B cell (primary cell): ENCODE measurements around the gene ICAM1. TPM values are rescaled to one million over a fixed set of nuclear protein-coding genes. Genes with fewer than 3 reads are reported as not detected.

Source experiments
- ATAC-seq: fragments of 200-7000 bp; cut with Tn5 transposase; one replicate; pipeline ENCODE4 v1.10.0; 2021; ENCODE audit warnings: low read depth, mild to moderate bottlenecking, moderate number of reproducible peaks, moderate library complexity
- CTCF ChIA-PET: fragments of 350-600 bp; sonication (Branson Sonifier 250); formaldehyde crosslinking; loops from one replicate; lab custom pipeline; 2021; ENCODE audit warnings: antibody characterized with exemption, inconsistent platforms; lab: Charles Lee
- POLR2A ChIA-PET: fragments of 350-600 bp; sonication (Branson Sonifier 250); formaldehyde crosslinking; loops from one replicate; lab custom pipeline; 2021; ENCODE audit warnings: antibody characterized with exemption; lab: Charles Lee
- DNase-seq: peaks from one replicate; pipeline ENCODE4 v3.0.0; 2013
- H2AFZ ChIP-seq: 2 replicates; pipeline ENCODE4 v1.6.1; 2012; ENCODE audit warnings: mild to moderate bottlenecking, low read depth, low read length; ENCODE audit not compliant: insufficient read depth, poor library complexity, severe bottlenecking
- H3K27ac ChIP-seq, 2 donors: 1 replicate in 1 of 2; 2 replicates in 1 of 2; pipeline ENCODE4 v1.5.1; 2012 to 2013; ENCODE audit warnings: low read length in 2 of 2, mild to moderate bottlenecking in 2 of 2, moderate library complexity in 1 of 2
- H3K27me3 ChIP-seq, 4 experiments: fragments of 200-600 bp in 1 of 4; sonication (generic) in 1 of 4; replicated peaks in 1 of 4; 1 replicate in 2 of 4; 2 replicates in 2 of 4; pipeline versions ENCODE4 v1.6.1 to v1.7.0; 2013 to 2016; ENCODE audit warnings: low read length in 3 of 4, mild to moderate bottlenecking in 2 of 4, mixed read lengths in 1 of 4, moderate library complexity in 1 of 4; ENCODE audit not compliant: insufficient read depth in 4 of 4, control insufficient read depth in 3 of 4; ENCODE audit errors: control extremely low read depth in 1 of 4
- H3K36me3 ChIP-seq, 2 experiments: replicated peaks in 1 of 2; 1 replicate in 1 of 2; 2 replicates in 1 of 2; pipeline versions ENCODE4 v1.6.1 to v1.7.1; 2013; ENCODE audit warnings: low read length in 1 of 2; ENCODE audit not compliant: insufficient read depth in 2 of 2, control insufficient read depth in 1 of 2; ENCODE audit errors: control extremely low read depth in 1 of 2, extremely low read depth in 1 of 2
- H3K4me1 ChIP-seq, 2 donors: fragments of 200-600 bp in 1 of 2; sonication (generic) in 1 of 2; 1 replicate in 1 of 2; 2 replicates in 1 of 2; pipeline versions ENCODE4 v1.5.1 to v1.6.1; 2013 to 2017; ENCODE audit warnings: low read length in 2 of 2; ENCODE audit not compliant: control insufficient read depth in 2 of 2, insufficient read depth in 2 of 2
- H3K4me2 ChIP-seq: replicated peaks from 2 replicates; pipeline ENCODE3; 2012; ENCODE audit warnings: mild to moderate bottlenecking, low read depth, low read length; ENCODE audit not compliant: poor library complexity, severe bottlenecking
- H3K4me3 ChIP-seq, 5 experiments: fragments of 200-600 bp in 1 of 5; sonication (generic) in 1 of 5; 1 replicate in 3 of 5; 2 replicates in 2 of 5; pipeline versions ENCODE4 v1.5.1 to v1.7.0; 2011 to 2016; ENCODE audit warnings: low read length in 4 of 5, mild to moderate bottlenecking in 4 of 5, low read depth in 2 of 5, control low read depth in 1 of 5, moderate library complexity in 1 of 5; ENCODE audit not compliant: insufficient read depth in 1 of 5; ENCODE audit errors: control extremely low read depth in 1 of 5, extremely low read depth in 1 of 5
- H3K79me2 ChIP-seq: fragments of 200-600 bp; sonication (generic); one replicate; pipeline ENCODE4 v1.6.0; 2016; ENCODE audit warnings: low read length; ENCODE audit not compliant: control insufficient read depth, insufficient read depth
- H3K9ac ChIP-seq: fragments of 200-600 bp; sonication (generic); 2 replicates; pipeline ENCODE4 v1.6.1; 2017; ENCODE audit warnings: mild to moderate bottlenecking, low read length, moderate library complexity
- H3K9me3 ChIP-seq, 3 donors: one replicate each; pipeline versions ENCODE4 v1.6.1 to v1.7.1; 2013; ENCODE audit warnings: low read length in 2 of 3; ENCODE audit not compliant: control insufficient read depth in 2 of 3, insufficient read depth in 1 of 3; ENCODE audit errors: control extremely low read depth in 1 of 3
- H4K20me1 ChIP-seq: 2 replicates; pipeline ENCODE4 v1.6.0; 2012; ENCODE audit warnings: mild to moderate bottlenecking, low read length; ENCODE audit not compliant: insufficient read depth, control insufficient read depth, poor library complexity, severe bottlenecking
- H3K27ac Mint-ChIP-seq: one replicate; pipeline ENCODE4 v1.8.0; 2021; ENCODE audit warnings: mixed read lengths
- H3K27me3 Mint-ChIP-seq: one replicate; pipeline ENCODE4 v1.8.0; 2021; ENCODE audit warnings: mixed read lengths
- H3K4me1 Mint-ChIP-seq: one replicate; pipeline ENCODE4 v1.8.0; 2021; ENCODE audit warnings: mixed read lengths
- H3K4me3 Mint-ChIP-seq: one replicate; pipeline ENCODE4 v1.8.0; 2021; ENCODE audit warnings: mixed read lengths
- H3K9me3 Mint-ChIP-seq: one replicate; pipeline ENCODE4 v1.8.0; 2022; ENCODE audit warnings: mixed read lengths; ENCODE audit not compliant: insufficient read depth
- CTCF ChIP-seq: fragments of 200-600 bp; IDR thresholded peaks from one replicate; pipeline ENCODE4 v1.8.0; 2022; ENCODE audit warnings: antibody characterized with exemption, mild to moderate bottlenecking
- EZH2 ChIP-seq: IDR thresholded peaks from 2 replicates; pipeline ENCODE4 v1.6.1; 2012; ENCODE audit warnings: borderline replicate concordance, low read depth, mild to moderate bottlenecking, moderate library complexity, low read length; ENCODE audit not compliant: insufficient read depth, poor library complexity, severe bottlenecking
- WGBS: methylation state at CpG from one replicate; pipeline ENCODE4 v1.1.5; 2013; ENCODE audit warnings: missing lambda C conversion rate; ENCODE audit not compliant: insufficient coverage; 5-methylcytosine and 5-hydroxymethylcytosine counted together
- intact Hi-C: fragments of 100-400 bp; cut with micrococcal nuclease; formaldehyde crosslinking; loops from one replicate; pipeline ENCODE4 v1.10.0; 2022
- polyA plus RNA-seq: library from polyadenylated mRNA; depleted of rRNA; stranded (reverse); fragments of >200 nt; gene quantifications from 2 replicates; pipeline ENCODE4 v1.2.3, GENCODE V29; 2012
- total RNA-seq, 2 donors: library from RNA; stranded (reverse); fragments of 120-200 nt in 1 of 2; gene quantifications; 1 replicate in 1 of 2; 2 replicates in 1 of 2; pipeline versions ENCODE4 v1.2.3 to v1.2.4, GENCODE V29; 2013 to 2022

The ICAM1 gene
- total and polyA plus RNA-seq, 2 donors (not counting 1 experiment from before 2014, with no cell fraction given): 7.3 to 11.9 TPM

GRCh38 chr19:10255358-10255757, 15.6 kb upstream of the ICAM1 start:
- CTCF ChIA-PET: interaction anchor here (1.0 to 1.1 kb wide), 2 partner anchors 14 to 135 kb away, joined by 3 to 4 read pairs; no protein-coding TSS in a partner anchor
- DNase-seq (no peak), ATAC-seq (no peak)
- Histone ChIP-seq H2AFZ (no peak overlapping the region), H3K9ac (no peak overlapping the region), H3K4me1 (peaks cover 6 to 16% of the 10 kb centered on the region in 2 donors), H3K27ac (no peak overlapping the region), H3K79me2 (peaks cover 19% of the 10 kb centered on the region), H3K27me3 (no peaks in the 10 kb centered on the region), H3K4me2 (no peak overlapping the region), H3K9me3 (no peaks in the 10 kb centered on the region), H3K36me3 (peaks cover 0 to 41% of the 10 kb centered on the region in 2 experiments), H3K4me3 (no peak overlapping the region), H4K20me1 (peaks cover 5% of the 10 kb centered on the region)
- intact Hi-C loops: no loop called here
- Mint-ChIP-seq H3K9me3 (no peaks in the 10 kb centered on the region), H3K27ac (no peak overlapping the region), H3K27me3 (no peaks in the 10 kb centered on the region), H3K4me3 (no peak overlapping the region), H3K4me1 (peaks cover 17% of the 10 kb centered on the region)
- no peak for TF ChIP-seq EZH2
- TF ChIP-seq CTCF: no peak
- POLR2A ChIA-PET: interaction anchor here (0.7 kb wide), 1 partner anchor 16 kb away, joined by 3 read pairs; no protein-coding TSS in a partner anchor
- WGBS: 92% methylated on average over 2 of the region's 2 CpGs

GRCh38 chr19:10256551-10256950, 14.4 kb upstream of the ICAM1 start:
- ChIA-PET CTCF (interaction anchor here (0.6 to 7.9 kb wide), 4 partner anchors 13 to 326 kb away, joined by 3 to 268 read pairs (median 50); partner anchors contain the start of gene ICAM1), POLR2A (interaction anchor here (1.1 kb wide), 1 partner anchor 23 kb away, joined by 4 read pairs; no protein-coding TSS in a partner anchor)
- no peak overlapping the region for H3K4me3 ChIP-seq
- H3K9ac ChIP-seq: no peak overlapping the region
- H2AFZ ChIP-seq: no peak overlapping the region
- WGBS: 92% methylated on average over 6 of the region's 18 CpGs
- no peak overlapping the region for H3K27ac ChIP-seq
- H3K4me2 ChIP-seq: no peak overlapping the region
- H3K79me2 ChIP-seq: peaks cover 19% of the 10 kb centered on the region
- peaks cover 6 to 11% of the 10 kb centered on the region in 2 donors for H3K4me1 ChIP-seq
- TF ChIP-seq CTCF: no peak
- no peak for TF ChIP-seq EZH2
- ATAC-seq (no peak), DNase-seq (no peak)
- H3K27me3 ChIP-seq: no peaks in the 10 kb centered on the region
- peaks cover 5% of the 10 kb centered on the region for H4K20me1 ChIP-seq
- Mint-ChIP-seq H3K4me1 (peaks cover 16% of the 10 kb centered on the region), H3K4me3 (no peak overlapping the region), H3K9me3 (no peaks in the 10 kb centered on the region), H3K27ac (no peak overlapping the region), H3K27me3 (no peaks in the 10 kb centered on the region)
- H3K9me3 ChIP-seq: no peaks in the 10 kb centered on the region
- H3K36me3 ChIP-seq: peaks cover 0 to 41% of the 10 kb centered on the region in 2 experiments
- intact Hi-C loops: no loop called here
